GM19463 (cell line): ENCODE results near the gene TSPYL4.
A peak's percentile ranks its signal among the peaks of the same experiment; 100 is the strongest.

Experiments
- ATAC-seq: cut with Tn5 transposase; IDR thresholded peaks from one replicate; pipeline ENCODE4 v1.9.1; 2021; ENCODE audit warnings: mild to moderate bottlenecking, moderate library complexity; ENCODE audit not compliant: unreplicated experiment

TSPYL4 gene

GRCh38 chr6:116271149-116271708 lies 17.4 kb upstream of the TSPYL4 start:
- no peak for ATAC-seq

- ATAC-seq: peak; percentile 92
Observed at GRCh38 chr6:116268589-116269293, 14.9 kb upstream of the TSPYL4 start.

- ATAC-seq: peak; percentile 7
Observed at GRCh38 chr6:116267836-116268588, 14.1 kb upstream of the TSPYL4 start.

- no peak for ATAC-seq
Observed at GRCh38 chr6:116266803-116267202, 12.9 kb upstream of the TSPYL4 start.

- ATAC-seq: no peak
Observed at GRCh38 chr6:116265041-116265829, 11.4 kb upstream of the TSPYL4 start.

- no peak for ATAC-seq
Observed at GRCh38 chr6:116263353-116263752, 9.5 kb upstream of the TSPYL4 start.

- ATAC-seq: no peak
Observed at GRCh38 chr6:116258520-116258919, 4.6 kb upstream of the TSPYL4 start.

GRCh38 chr6:116256694-116257093 lies 2.8 kb upstream of the TSPYL4 start:
- ATAC-seq: no peak

GRCh38 chr6:116255246-116255800 lies 1.4 kb upstream of the TSPYL4 start:
- ATAC-seq: no peak

- ATAC-seq: peak; percentile 20
Observed at GRCh38 chr6:116254297-116255056, 602 bp upstream of the TSPYL4 start.

GRCh38 chr6:116253188-116253504 lies 729 bp downstream of the TSPYL4 start:
- no peak for ATAC-seq

GRCh38 chr6:116251568-116252384 lies 2.1 kb downstream of the TSPYL4 start:
- ATAC-seq: no peak

GRCh38 chr6:116248577-116248976 lies 5.3 kb downstream of the TSPYL4 start:
- ATAC-seq: no peak

- no peak for ATAC-seq
Observed at GRCh38 chr6:116247285-116247684, 6.6 kb downstream of the TSPYL4 start.

- ATAC-seq: no peak
Observed at GRCh38 chr6:116246089-116246488, 7.8 kb downstream of the TSPYL4 start.

- no peak for ATAC-seq
Observed at GRCh38 chr6:116244284-116244683, 9.6 kb downstream of the TSPYL4 start.

- ATAC-seq: no peak
Observed at GRCh38 chr6:116239856-116240255, 14.0 kb downstream of the TSPYL4 start.

GRCh38 chr6:116239256-116239655 lies 14.6 kb downstream of the TSPYL4 start:
- ATAC-seq: no peak

GRCh38 chr6:116238083-116238482 lies 15.8 kb downstream of the TSPYL4 start:
- no peak for ATAC-seq

GRCh38 chr6:116234689-116235088 lies 19.2 kb downstream of the TSPYL4 start:
- no peak for ATAC-seq
